ENCODE measurements around the gene MAP1LC3B2. TPM values are rescaled to one million over a fixed set of nuclear protein-coding genes. Genes with fewer than 3 reads are reported as not detected.

The MAP1LC3B2 gene
- total and polyA plus RNA-seq, 2 of the 13 experiments (the other 11 are each of a cell fraction or from before 2014, with no cell fraction given) = 0.60 to 2.2 TPM

DNA sequence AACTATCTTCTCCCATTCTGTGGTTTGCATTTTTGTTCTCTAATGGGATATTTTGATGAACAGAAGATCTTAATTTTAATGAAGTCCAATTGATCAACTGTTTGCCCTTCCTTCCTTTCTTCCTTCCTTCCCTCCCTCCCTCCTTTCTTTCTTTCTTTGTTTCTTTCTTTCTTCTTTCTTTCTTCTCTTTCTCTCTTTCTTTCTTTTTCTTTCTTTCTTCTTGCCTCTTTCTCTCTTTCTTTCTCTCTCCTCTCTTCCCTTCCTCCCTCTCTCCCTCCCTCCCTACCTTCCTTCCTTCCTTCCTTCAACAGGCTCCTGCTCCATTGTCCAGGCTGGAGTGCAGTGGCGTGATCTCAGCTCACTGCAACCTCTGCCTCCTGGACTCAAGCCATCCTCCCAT, 18.9 kb downstream of the MAP1LC3B2 start (continued):
- TF ChIP-seq, protein P1, sequence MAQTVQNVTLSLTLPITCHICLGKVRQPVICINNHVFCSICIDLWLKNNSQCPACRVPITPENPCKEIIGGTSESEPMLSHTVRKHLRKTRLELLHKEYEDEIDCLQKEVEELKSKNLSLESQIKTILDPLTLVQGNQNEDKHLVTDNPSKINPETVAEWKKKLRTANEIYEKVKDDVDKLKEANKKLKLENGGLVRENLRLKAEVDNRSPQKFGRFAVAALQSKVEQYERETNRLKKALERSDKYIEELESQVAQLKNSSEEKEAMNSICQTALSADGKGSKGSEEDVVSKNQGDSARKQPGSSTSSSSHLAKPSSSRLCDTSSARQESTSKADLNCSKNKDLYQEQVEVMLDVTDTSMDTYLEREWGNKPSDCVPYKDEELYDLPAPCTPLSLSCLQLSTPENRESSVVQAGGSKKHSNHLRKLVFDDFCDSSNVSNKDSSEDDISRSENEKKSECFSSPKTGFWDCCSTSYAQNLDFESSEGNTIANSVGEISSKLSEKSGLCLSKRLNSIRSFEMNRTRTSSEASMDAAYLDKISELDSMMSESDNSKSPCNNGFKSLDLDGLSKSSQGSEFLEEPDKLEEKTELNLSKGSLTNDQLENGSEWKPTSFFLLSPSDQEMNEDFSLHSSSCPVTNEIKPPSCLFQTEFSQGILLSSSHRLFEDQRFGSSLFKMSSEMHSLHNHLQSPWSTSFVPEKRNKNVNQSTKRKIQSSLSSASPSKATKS (CRISPR knock-in tag; IDR thresholded peaks at IDR 0.05) = no peak
- no peak for TF ChIP-seq POLR2AphosphoS2 (IDR thresholded peaks at IDR 0.05; ENCODE audit: low read depth, low read length)

GRCh38 chr12:116582610-116583009, 23.4 kb downstream of the MAP1LC3B2 start:
- CTCF ChIA-PET (ENCODE audit: low intra/inter-chr PET ratio, low total read pairs) = no interaction called here
- Histone ChIP-seq H3K9me3 (ENCODE audit: low read length) (peaks cover 8% of the 10 kb centered on the region; the same call in 1 of the 2 replicates), H3K27ac (ENCODE audit: extremely low read length, insufficient read depth, low read length) (no peak overlapping the region), H3K36me3 (replicated peaks in 1 of 2; ENCODE audit: control insufficient read depth in 1 of 2, insufficient read depth in 2 of 2, low read length in 2 of 2) (no peaks in the 10 kb centered on the region), H3K9ac (ENCODE audit: insufficient read depth, low read depth, low read length) (no peak overlapping the region), H3K4me1 (ENCODE audit: insufficient read depth, low read length) (no peaks in the 10 kb centered on the region), H2AFZ (ENCODE audit: low read length) (no peak overlapping the region), H3K4me3 (replicated peaks in 1 of 3; ENCODE audit: insufficient read depth in 1 of 3, low read depth in 2 of 3, low read length in 3 of 3) (no peak overlapping the region), H3K4me2 (ENCODE audit: low read depth, low read length) (no peak overlapping the region), H4K20me1 (ENCODE audit: insufficient read depth, low read length) (no peaks in the 10 kb centered on the region), H3K79me2 (ENCODE audit: insufficient read depth, low read length) (no peaks in the 10 kb centered on the region), H3K27me3 (ENCODE audit: control insufficient read depth in 1 of 2, insufficient read depth in 2 of 2, low read length in 2 of 2) (no peaks in the 10 kb centered on the region)
- POLR2A ChIA-PET = no interaction called here
- WGBS (ENCODE audit: low lambda C conversion rate) = 27% methylated on average over 11 of the region's 11 CpGs
- BruUV-seq (replicated peaks) = no TSS peak
- in situ Hi-C loops (cut with HindIII; ENCODE audit: extremely low pct_ligation_motif_present, low pct_unique_long_range_greater_than_20kb) = no loop called here
- DNase-seq (ENCODE audit: low spot score) (no peak), ATAC-seq (no peak), FAIRE-seq (no peak)
- intact Hi-C loops (cut with micrococcal nuclease; ENCODE audit: unreplicated experiment) = no loop called here
- TF ChIP-seq, protein P2, sequence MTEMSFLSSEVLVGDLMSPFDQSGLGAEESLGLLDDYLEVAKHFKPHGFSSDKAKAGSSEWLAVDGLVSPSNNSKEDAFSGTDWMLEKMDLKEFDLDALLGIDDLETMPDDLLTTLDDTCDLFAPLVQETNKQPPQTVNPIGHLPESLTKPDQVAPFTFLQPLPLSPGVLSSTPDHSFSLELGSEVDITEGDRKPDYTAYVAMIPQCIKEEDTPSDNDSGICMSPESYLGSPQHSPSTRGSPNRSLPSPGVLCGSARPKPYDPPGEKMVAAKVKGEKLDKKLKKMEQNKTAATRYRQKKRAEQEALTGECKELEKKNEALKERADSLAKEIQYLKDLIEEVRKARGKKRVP (CRISPR knock-in tag; IDR thresholded peaks at IDR 0.05) = no peak
- TF ChIP-seq ZNF746 (CRISPR knock-in tag; IDR thresholded peaks at IDR 0.05) (no peak), SP1 (IDR thresholded peaks at IDR 0.05) (no peak), SP1 (CRISPR knock-in tag; IDR thresholded peaks at IDR 0.05) (no peak), NCOA1 (CRISPR knock-in tag; IDR thresholded peaks at IDR 0.05) (no peak), ZBTB49 (CRISPR knock-in tag; IDR thresholded peaks at IDR 0.05; ENCODE audit: borderline replicate concordance) (no peak), ZNF782 (CRISPR knock-in tag; IDR thresholded peaks at IDR 0.05; ENCODE audit: borderline replicate concordance) (no peak), ZNF891 (CRISPR knock-in tag; IDR thresholded peaks at IDR 0.05) (no peak)
